Type B pancreatic cell (in vitro differentiated cells): Measurements from ENCODE around the gene ARL3. TPM values are rescaled to one million over a fixed set of nuclear protein-coding genes. Genes with fewer than 3 reads are reported as not detected.
A peak's percentile ranks its signal among the peaks of the same experiment; 100 is the strongest.
"Not testable (repeated sequence)": the region's sequence is repeated elsewhere in the genome, so short reads cannot be mapped to it uniquely, and the experiment has no call there.

Source experiments
- DNase-seq: peaks from one replicate; pipeline ENCODE4 v3.0.0; 2021; ENCODE audit warnings: mixed read lengths; ENCODE audit not compliant: unreplicated experiment; ENCODE audit errors: extremely low spot score
- H3K27ac Mint-ChIP-seq: 2 replicates; pipeline ENCODE4 v1.8.0; 2021; ENCODE audit warnings: mild to moderate bottlenecking, mixed read lengths
- H3K27me3 Mint-ChIP-seq: 2 replicates; pipeline ENCODE4 v1.8.0; 2021; ENCODE audit warnings: mixed read lengths
- H3K36me3 Mint-ChIP-seq: 2 replicates; pipeline ENCODE4 v1.8.0; 2021; ENCODE audit warnings: mixed read lengths
- H3K4me1 Mint-ChIP-seq: one replicate; pipeline ENCODE4 v1.8.0; 2021; ENCODE audit warnings: mixed read lengths; ENCODE audit not compliant: unreplicated experiment
- H3K4me3 Mint-ChIP-seq: 2 replicates; pipeline ENCODE4 v1.8.0; 2021; ENCODE audit warnings: mild to moderate bottlenecking, mixed read lengths
- H3K9me3 Mint-ChIP-seq: 2 replicates; pipeline ENCODE4 v1.8.0; 2021; ENCODE audit warnings: mixed read lengths
- total RNA-seq: library from RNA; stranded (reverse); gene quantifications from 2 replicates; pipeline ENCODE4 v1.2.1, GENCODE V29; 2021; ENCODE audit warnings: low replicate concordance
- TF ChIP-seq, protein P1 (sequence below): fragments of 200-600 bp; sonication (generic); conservative IDR thresholded peaks from 2 replicates; pipeline ENCODE4 v1.5.0; 2021; ENCODE audit warnings: antibody characterized with exemption, mild to moderate bottlenecking

ARL3 gene
- total RNA-seq, 1 donor from 2014 or later = 15.8 TPM

DNA sequence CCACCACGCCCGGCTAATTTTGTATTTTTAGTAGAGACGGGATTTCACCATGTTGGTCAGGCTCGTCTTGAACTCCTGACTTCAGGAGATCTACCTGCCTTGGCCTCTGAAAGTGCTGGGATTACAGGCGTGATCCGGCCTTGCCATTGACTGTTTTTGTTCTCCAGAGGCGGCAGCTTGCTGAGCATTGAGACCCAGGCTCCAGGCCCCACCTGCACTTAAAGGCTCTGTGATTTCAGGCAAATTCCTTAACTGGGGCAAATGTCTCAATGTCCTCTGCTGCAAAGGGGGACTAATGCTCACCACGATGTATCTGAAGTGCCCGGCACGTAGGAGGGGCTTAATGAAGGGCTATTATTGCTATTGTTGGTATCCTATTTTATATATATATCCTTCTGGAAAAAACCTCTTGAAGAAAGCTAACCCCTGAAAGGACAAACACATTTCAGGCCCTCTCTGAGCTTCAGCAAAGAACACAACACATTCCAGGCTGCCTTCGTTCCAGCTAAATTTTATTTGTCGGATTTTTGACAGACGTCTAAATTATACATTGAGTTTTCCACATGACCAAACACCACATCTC is 40.9 kb downstream of the ARL3 start:
- Mint-ChIP-seq H3K4me1 (peaks cover 63% of the 10 kb centered on the region), H3K27me3 (no peaks in the 10 kb centered on the region), H3K36me3 (no peaks in the 10 kb centered on the region), H3K4me3 (peak overlapping the region; percentile 77), H3K9me3 (no peaks in the 10 kb centered on the region), H3K27ac (peak overlapping the region; percentile 76)
- DNase-seq = no peak
- TF ChIP-seq, protein P1, sequence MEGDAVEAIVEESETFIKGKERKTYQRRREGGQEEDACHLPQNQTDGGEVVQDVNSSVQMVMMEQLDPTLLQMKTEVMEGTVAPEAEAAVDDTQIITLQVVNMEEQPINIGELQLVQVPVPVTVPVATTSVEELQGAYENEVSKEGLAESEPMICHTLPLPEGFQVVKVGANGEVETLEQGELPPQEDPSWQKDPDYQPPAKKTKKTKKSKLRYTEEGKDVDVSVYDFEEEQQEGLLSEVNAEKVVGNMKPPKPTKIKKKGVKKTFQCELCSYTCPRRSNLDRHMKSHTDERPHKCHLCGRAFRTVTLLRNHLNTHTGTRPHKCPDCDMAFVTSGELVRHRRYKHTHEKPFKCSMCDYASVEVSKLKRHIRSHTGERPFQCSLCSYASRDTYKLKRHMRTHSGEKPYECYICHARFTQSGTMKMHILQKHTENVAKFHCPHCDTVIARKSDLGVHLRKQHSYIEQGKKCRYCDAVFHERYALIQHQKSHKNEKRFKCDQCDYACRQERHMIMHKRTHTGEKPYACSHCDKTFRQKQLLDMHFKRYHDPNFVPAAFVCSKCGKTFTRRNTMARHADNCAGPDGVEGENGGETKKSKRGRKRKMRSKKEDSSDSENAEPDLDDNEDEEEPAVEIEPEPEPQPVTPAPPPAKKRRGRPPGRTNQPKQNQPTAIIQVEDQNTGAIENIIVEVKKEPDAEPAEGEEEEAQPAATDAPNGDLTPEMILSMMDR = no peak

DNA sequence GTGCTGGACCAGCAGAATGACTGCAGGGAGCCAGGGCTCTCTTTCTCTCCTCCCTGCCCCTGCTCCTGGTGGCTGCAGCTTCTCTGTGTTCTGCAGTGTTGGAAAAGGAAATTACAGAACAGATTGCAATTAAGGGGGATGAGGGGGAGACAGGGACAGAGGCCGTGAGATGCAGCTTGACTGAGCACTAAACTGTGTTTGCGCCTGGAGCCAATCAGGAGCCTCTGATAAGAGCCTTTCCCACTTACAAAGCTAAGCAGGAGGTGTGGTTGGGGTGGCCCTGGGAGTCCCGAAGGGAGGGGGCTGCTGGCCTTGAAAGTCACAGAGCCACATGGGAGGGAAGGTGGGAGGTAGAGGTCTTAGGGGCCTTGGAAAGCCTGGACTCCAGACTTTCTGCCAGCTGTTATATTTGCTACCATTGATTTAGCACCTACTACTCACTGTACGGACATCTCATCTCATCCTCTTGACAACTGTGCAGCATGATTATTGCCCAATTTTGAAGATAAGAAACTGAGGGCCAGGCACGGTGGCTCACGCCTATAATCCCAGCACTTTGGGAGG is 43.2 kb downstream of the ARL3 start:
- DNase-seq = no peak
- no peaks in the 10 kb centered on the region for H3K27me3 Mint-ChIP-seq
- peaks cover 46% of the 10 kb centered on the region for H3K4me1 Mint-ChIP-seq
- no peak overlapping the region for H3K27ac Mint-ChIP-seq
- no peaks in the 10 kb centered on the region for H3K36me3 Mint-ChIP-seq
- TF ChIP-seq, protein P1 = no peak
- H3K4me3 Mint-ChIP-seq = no peak overlapping the region
- no peaks in the 10 kb centered on the region for H3K9me3 Mint-ChIP-seq

DNA sequence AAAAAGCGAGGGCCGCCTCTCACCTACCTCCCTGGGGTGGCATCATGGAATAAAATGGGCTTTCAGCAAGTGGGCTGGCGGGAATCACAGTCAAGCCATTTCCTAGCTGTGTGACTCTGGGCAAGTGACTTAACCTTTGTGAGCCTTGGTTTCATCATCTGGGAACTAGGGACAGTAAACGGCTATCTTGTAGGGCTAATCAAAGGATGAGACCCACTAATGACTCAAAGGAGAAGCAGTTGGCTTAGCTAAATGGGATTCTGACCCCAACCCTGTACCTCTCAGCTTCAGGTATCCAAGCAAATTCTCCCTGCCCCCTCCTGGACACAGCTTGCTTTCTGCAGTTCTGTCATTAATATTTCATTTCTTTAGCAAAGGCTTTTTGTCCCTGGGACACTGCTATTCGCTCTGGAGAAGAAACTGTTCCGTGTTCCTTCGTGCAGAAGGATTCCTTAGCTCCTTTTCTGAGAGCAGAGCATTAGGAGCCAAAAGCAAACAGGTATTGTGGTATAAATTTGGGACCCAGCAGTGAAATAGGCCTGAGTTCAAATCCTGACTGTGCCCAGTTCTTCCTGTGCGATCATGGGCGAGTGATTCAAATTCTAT is 44.0 kb downstream of the ARL3 start:
- Mint-ChIP-seq H3K4me3 (no peak overlapping the region), H3K27ac (no peak overlapping the region), H3K4me1 (peaks cover 38% of the 10 kb centered on the region), H3K27me3 (no peaks in the 10 kb centered on the region), H3K9me3 (no peaks in the 10 kb centered on the region), H3K36me3 (no peaks in the 10 kb centered on the region)
- no peak for DNase-seq
- TF ChIP-seq, protein P1 = peak; percentile 13

DNA sequence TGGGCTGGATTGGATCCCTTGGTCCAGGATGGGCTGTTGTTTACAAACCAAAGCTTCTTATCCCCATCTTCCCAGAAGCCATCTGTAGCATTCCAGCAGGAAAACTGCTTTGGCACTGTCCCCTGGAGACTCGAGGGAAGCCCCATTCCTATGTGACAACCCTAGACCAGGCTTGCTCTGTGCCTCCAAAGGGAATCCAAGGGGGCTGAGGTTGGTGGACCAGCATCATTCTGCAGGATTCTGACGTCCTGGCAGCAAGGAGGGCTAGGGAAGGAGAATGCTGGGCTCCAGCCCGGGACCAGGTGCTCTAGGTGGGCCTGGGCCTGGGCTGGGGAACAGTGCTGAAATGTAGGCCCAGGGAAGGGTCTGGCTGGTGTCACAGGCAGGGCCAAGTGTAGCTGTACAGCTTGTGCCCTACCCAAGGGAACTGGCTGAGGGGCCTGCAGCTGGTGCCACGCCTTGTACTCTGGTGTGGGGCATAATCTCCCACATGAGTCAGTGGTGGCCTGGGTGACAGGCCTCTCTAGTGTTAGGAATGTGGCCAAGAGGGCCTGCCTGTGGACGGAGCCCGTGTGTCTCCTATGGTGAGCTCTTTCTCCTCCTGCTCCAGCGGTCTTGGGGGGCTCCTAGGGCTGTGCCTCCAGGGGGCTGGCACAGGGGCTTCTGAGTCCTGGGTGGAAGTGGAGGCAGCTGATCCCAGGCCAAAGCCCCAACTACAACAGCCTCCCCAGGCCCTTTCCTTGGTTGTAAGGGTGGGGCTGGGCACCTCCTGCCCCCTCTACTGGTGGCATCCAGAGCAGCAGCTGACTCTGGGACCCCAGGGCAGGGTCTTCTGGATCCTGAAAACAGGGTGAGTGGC is 44.8 kb downstream of the ARL3 start:
- no peak for DNase-seq
- TF ChIP-seq, protein P1 = peak; percentile 64
- Mint-ChIP-seq H3K27ac (no peak overlapping the region), H3K9me3 (no peaks in the 10 kb centered on the region), H3K4me1 (peaks cover 31% of the 10 kb centered on the region), H3K36me3 (no peaks in the 10 kb centered on the region), H3K4me3 (no peak overlapping the region), H3K27me3 (no peaks in the 10 kb centered on the region)

DNA sequence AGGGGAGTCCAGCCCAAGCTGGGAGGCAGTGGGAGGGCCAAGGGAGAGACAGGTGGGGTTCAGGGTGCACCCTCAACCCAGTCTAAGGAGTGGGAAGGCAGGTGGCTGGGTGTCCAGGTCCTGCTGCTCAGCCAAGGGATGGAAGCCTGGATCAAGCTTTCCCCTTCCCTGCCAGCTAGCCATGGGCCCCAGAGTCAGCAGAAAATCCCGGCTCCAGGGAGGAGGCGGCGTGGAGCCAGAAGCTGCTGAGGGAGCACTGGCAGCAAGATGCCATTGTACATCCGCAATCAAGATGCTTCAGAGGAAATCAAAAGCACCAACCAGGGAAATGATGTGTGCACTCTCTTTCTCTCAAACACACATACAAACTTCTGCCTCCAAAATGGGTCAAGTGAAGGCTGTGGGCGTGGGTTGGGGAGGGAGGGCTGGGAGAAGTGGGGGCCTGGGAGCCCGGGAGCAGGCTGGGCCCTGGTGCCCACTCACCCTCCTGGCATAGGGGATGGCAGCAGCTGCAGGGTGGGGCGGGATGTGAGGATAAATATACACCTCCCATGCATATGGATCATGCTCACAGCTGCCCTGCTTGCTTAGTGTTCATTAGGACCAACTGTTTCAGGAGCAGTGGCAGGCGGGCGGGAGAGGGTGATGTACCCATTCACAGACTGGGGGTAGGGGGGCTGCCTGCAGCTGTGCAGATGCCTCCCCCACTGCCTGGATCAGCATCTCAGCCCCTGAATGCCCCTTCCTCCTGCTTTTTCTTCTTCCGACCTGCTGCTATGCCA is 45.7 kb downstream of the ARL3 start:
- TF ChIP-seq, protein P1 = no peak
- H3K4me3 Mint-ChIP-seq = no peak overlapping the region
- peak overlapping the region; percentile 16 for H3K27ac Mint-ChIP-seq
- H3K4me1 Mint-ChIP-seq = peaks cover 22% of the 10 kb centered on the region
- no peaks in the 10 kb centered on the region for H3K36me3 Mint-ChIP-seq
- H3K27me3 Mint-ChIP-seq = no peaks in the 10 kb centered on the region
- DNase-seq = no peak
- no peaks in the 10 kb centered on the region for H3K9me3 Mint-ChIP-seq

DNA sequence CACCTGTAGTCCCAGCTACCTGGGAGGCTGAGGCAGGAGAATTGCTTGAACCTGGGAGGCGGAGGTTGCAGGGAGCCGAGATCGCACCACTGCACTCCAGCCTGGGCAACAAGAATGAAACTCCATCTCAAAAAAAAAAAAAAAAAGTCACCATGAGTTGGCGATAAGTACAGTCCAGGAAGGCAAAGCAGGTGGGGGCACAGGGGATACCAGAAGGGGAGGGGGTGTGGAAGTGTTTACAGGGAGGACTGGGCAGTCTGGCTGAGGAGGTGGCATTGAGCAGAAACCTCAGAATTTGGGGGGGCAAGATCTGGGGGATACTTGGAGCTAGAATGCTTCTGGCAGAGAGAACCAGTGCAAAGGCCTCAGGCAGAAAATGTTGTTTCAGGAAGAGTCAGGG is 46.8 kb downstream of the ARL3 start:
- not testable (repeated sequence) for H3K27me3 Mint-ChIP-seq, H3K36me3 Mint-ChIP-seq, H3K4me3 Mint-ChIP-seq, DNase-seq, H3K9me3 Mint-ChIP-seq
- H3K27ac Mint-ChIP-seq = peak overlapping the region; percentile 16
- H3K4me1 Mint-ChIP-seq = peaks cover 18% of the 10 kb centered on the region
